ENCODE data around the gene MDN1.

MDN1 gene

DNA sequence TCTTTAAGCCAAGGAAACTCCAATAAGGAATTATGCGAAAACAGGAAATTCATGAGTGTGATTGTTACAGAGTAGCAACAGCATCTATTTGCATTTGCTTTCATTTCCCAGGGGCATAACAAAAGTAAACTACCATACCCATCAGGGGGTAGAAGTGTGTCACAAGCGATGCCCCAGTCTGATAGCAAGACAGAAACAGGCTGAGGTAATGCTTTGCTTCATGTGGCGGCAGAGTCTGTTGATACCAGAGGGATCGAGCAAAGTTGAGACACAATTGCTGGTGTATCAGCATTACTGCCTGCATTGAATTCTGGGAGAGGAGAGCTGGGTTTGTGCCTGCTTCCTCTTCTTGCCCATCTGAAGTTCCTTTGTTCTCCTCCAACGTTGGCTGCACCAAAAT is 129.9 kb downstream of the MDN1 start:
- no peak for DNase-seq

GRCh38 chr6:89688328-89688727 is 131.3 kb downstream of the MDN1 start:
- no peak for DNase-seq

DNA sequence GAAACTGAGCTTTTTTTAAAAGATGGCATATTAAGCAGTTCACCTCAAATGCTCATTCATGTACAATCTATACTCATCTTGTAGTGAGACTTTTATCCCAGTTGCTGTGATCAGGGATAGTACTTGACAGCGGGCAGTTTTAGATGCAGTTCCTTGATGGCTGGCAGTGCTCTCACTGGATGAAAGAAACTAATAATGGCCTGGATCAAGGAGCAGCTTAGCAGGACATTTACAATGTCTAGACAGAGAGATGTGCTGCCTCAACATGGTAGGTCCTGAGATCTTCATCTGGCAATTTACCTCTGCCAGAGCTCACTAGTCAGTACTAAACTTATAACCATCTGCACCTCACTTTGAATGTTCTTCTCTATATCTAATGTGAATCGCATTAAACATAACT is 134.3 kb downstream of the MDN1 start:
- no peak for DNase-seq

GRCh38 chr6:89682991-89683390 is 136.6 kb downstream of the MDN1 start:
- DNase-seq = no peak

GRCh38 chr6:89681983-89682564 is 137.5 kb downstream of the MDN1 start:
- no peak for DNase-seq

DNA sequence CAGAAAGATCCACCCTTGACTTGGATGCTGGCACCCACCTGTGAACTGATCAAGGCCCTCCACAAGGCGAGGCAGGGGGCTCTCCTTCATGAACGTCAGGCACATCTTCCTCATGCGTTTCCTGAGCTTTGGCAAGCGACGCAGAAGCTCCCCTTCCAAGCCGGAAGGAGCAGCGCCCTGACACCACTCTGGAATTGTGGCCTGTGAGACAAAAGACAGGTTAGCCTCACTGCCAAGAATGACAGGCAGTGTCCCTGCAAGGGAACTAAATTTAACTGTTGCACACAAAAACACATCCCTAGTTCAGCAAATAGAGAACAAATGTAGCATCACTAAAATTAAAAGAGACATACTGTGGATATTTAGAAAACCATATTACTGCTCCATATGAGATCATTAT is 139.0 kb downstream of the MDN1 start:
- no peak for DNase-seq

DNA sequence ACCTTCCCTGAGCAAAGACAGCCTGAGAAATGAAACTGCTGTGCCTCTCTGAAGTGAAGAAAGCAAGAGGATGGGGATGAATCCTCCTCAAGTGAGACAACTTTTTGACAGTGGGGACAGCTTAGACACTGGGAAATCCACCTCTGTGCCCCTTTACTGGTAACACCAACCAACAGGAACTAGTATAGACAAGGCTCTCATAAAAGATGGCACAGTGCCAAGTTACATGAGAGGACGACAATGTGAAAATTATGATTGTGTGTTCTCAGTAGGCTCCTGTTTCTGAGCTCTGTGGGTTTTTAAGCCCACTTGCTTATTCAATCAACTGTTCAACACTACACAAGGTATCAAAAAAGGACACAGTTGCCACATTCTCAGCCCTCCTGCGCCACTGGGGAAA is 139.4 kb downstream of the MDN1 start:
- DNase-seq = no peak

DNA sequence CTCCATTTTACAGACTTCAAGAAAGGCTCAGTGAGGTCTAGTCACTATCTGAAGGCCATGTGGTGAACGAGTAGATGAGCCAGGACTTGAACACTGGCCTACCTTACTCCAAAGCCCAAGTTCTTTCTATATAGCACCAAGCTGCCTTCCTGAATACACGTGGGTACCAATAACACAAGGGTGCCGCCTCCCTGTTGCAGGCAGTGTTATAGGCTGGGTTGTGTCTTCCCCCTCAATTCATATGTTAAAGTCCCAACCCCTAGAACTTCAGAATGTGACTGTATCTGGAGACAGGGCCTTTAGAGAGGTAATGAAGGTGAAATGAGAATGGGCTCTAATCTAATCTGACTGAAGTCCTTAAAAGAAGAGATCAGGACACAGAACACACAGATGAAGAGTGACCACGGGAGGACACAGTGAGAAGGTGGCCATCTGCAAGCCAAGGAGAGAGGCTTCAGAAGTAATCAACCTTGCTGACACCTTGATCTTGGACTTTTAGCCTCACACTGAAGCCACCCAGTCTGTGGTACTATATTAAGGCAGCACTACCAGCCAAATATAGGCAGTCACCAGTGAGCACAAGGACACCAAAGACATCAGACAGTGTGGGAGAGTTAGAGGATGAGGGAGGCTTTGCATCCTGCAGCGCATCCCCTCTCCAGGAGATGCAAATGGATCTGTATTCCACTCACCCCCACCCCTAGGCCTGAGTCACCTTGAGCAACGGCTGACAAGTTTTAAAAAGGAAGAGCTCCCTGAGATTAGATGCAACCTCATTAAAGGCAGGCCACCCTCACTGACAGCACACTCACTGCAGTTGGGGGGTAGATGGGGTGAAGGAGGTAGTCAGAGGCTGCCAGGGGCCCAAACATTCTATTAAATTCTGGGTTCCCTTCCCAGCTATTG is 140.1 kb downstream of the MDN1 start:
- no peak for DNase-seq

DNA sequence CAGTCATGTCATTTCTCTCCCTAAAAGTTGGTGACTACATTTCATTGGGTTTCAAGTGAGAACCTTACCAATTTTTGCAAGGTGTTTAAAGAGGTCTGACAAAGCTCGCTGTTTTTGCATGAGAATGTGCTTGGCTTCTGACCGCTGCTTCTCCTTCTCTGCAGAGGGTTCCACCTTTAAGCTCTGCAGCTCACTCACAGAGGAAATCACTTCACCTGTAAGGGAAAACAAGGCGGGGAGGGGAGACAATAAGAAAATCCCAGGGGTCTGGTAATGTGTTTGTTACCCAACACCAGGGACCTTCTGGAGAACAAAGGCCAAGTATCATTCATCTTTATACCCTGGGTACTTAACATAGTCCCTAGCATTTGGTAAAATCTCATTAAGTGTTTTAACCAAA is 141.1 kb downstream of the MDN1 start:
- DNase-seq = no peak

DNA sequence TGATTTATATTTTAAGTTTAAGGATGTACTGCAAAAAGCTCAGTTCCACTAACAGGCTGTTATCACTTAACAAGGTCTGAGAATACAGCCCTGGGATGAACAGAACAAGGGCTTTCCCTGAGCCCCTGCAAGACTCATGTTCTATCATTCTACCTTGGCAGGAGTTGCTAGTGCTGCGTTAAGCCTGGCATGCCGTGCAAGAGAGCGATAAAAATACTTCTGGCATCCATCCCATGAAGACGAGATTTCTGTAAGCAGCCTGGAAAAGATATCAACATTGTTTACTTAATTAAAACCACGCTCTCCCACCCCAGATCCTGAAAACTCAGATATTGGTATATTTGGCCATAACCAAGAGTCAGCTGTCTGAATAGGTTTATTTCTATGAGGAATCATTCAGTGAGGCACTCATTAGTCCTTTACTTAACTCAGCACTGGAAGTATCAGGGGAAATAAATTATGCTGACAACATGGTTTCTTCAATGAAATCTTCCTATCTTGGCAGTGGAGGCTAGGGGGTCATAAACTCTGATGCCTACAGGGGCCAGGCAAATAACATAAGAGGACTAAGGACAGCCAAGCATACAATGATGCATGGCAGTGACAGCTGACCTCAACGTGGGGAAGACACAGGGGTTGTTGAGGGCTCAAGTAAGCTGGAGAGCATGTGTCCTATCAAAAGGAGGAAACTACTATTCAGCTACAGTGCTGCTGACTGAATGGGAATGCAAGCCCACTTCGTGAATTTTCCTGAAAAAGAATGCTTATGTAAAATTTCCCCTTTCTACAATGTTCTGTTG is 143.4 kb downstream of the MDN1 start:
- no peak for DNase-seq

- DNase-seq = no peak
These were observed 148.5 kb downstream of the MDN1 start for GRCh38 chr6:89670935-89671565.

DNA sequence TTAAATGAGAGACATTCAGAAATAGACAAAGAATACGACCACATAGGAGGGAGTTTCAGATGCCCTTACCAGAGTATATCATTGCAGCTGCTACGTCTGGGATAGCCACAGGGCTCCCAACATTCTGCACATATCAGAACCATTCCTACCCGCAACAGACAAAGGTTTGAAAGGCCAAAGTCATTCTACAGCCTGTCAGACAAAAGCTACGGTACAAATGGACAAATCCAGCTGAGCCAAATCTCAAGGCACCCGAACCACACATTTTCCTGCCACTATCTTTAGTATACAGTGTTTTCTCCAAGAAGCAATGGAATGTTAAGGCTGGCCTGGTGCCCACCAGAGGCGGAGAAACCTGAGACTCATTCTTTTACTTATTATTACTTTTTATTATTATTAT is 150.6 kb downstream of the MDN1 start:
- no peak for DNase-seq

GRCh38 chr6:89667872-89668556 is 151.6 kb downstream of the MDN1 start:
- no peak for DNase-seq

GRCh38 chr6:89662659-89663223 is 156.9 kb downstream of the MDN1 start:
- no peak for DNase-seq

DNA sequence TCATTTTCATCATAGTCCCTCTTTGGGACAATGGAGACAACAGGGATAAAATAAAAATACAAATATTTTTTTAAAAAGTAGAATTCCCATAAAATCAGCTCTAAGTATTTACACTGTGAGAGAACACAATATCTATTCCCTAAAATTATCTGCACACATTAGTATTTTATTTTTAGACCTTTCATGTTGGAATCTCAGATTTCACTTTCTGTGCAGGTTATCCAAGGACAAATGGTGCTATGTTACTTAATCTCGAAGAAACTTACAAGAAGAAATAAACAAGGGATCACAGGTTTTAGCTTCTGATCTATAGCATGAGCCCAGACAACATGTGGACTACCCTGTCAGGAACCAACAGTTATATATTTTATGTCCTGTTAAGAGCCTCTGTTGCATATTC is 158.0 kb downstream of the MDN1 start:
- no peak for DNase-seq

DNA sequence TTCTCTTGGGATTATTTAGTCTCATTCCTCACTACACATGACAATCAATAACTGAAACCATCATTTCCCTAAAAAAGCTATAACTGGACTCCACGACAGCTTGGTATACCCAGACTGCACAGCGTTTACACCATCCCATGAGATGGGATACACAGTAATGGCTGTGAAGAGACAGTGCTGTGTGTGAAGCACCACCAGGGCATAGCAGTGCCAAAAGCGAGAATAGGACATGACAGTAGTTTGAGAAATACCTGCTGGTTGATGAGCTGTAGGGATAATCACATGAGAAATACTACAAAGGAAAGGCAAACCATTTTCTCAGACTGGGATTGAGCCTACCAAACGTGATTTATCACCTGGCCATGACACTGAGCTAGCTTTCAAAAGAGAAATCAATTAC is 158.6 kb downstream of the MDN1 start:
- DNase-seq = no peak

DNA sequence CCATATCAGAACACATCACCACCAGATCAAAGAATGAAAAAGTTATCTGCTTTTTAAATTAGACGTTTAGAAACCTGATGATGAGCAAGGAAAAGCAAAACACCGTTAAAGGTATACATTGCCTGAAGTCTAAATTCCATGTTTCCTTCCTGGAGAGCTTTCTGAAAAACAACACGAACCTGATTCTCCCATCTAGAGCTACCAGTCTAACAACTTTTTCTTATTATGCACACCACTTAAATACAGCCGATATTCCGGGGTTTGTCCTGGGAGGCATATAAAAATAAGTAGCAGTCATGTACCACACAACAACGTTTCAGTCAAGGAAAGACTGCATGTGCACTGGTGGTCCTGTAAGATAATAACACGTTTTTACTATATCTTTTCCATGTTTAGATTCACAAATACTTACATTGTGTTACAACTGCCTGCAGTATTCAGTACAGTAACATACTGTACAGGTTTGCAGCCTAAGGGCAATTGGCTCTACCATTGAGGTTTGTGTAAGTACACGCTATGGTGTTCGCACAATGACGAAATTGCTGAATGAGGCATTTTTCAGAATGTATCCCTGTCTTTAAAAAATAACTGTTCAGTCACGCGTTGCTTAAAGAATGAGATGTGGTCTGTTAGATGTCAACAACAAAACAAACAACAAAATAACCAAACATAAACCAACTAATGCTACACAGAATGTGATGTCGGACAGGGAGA is 162.0 kb downstream of the MDN1 start:
- DNase-seq = no peak

DNA sequence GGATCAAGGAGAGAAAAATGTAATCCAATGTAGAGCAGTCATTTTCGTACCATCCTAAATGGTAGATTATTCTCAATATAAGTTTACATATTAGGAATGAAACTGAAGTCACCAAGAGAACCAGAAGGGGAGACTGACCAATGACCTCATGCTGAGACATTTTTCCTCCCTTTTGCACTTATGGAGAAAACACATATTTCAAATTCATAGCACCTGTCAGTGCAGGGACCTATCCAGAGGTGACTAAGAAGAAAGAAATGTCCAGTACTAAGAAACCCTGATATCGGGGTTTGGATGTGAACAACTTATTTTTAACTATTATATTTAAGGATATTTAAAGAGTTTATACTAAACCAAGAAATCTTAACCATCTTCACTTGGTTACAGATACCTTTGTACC is 164.5 kb downstream of the MDN1 start:
- no peak for DNase-seq

DNA sequence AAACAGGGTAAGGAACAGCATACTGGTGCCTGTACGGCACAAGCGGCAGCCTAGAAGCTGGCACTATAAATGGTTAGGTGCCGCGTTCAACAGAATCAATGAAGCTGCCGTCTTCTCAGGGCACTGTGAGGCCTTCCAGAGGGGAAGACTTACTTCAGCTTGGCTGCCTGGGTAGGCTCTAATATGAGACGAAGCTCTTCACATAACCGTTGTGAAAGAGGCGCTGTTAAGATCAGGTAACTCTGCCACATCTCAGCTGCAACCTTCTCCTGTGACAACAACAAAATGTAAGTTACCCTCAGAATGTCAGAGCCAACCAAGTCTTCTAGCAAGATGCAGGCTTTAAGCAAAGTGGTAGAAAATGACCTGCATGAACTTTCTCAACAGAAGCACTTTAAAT is 169.0 kb downstream of the MDN1 start:
- no peak for DNase-seq

DNA sequence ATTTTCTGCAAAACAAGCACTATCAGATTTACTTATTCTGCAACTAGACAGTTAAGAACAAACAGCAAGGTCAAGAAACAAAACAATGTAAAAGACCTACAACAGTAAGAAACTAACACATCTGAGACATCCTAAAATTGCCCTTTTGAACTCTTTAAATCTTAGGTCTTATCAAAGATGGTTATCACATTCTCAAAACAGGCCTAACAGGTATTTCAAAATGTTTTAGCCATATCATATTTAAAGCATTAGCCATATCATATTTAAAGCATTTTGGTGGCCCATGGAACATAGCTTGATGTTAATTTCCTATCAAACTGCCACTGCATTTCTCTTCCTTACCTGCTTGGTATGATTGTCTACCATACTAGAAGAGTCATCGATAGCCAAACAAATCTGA is 169.9 kb downstream of the MDN1 start:
- no peak for DNase-seq

GRCh38 chr6:89644864-89645263 is 174.7 kb downstream of the MDN1 start:
- DNase-seq = no peak

GRCh38 chr6:89643406-89643805 is 176.2 kb downstream of the MDN1 start:
- no peak for DNase-seq
